HepG2 (cell line): Measurements from ENCODE around the gene PRR5L.

ENCODE experiments used
- CHD2 ChIP-seq: IDR thresholded peaks from 2 replicates; pipeline ENCODE4 v1.6.1; 2011; ENCODE audit warnings: low read depth, low read length, improper control_type of control experiment
- CREM ChIP-seq, 2 experiments: sonication (generic) in 1 of 2; formaldehyde crosslinking in 1 of 2; IDR thresholded peaks; 2 replicates each; pipeline versions ENCODE4 v1.4.0 to v1.6.1; 2016 to 2020; ENCODE audit warnings: antibody characterized with exemption in 1 of 2, mild to moderate bottlenecking in 1 of 2, missing genetic modification reagents in 1 of 2
- FOSL1 ChIP-seq: sonication (generic); formaldehyde crosslinking; IDR thresholded peaks from 2 replicates; pipeline ENCODE4 v1.9.0; 2021; ENCODE audit warnings: missing genetic modification reagents, borderline replicate concordance
- MAFF ChIP-seq: IDR thresholded peaks from 2 replicates; pipeline ENCODE4 v1.6.1; 2011; ENCODE audit warnings: low read depth, low read length, improper control_type of control experiment
- ZNF274 ChIP-seq: sonication (generic); formaldehyde crosslinking; IDR thresholded peaks from 2 replicates; pipeline ENCODE4 v1.5.1; 2020; ENCODE audit warnings: mild to moderate bottlenecking, missing genetic modification reagents
- TF ChIP-seq, protein P1 (sequence below): sonication (generic); formaldehyde crosslinking; conservative IDR thresholded peaks from 2 replicates; pipeline ENCODE4 v1.4.0; 2020; ENCODE audit warnings: missing genetic modification reagents
- TF ChIP-seq, protein P2 (sequence below): sonication (generic); formaldehyde crosslinking; IDR thresholded peaks from 2 replicates; pipeline ENCODE4 v1.4.0; 2020; ENCODE audit warnings: missing genetic modification reagents, low read depth, mild to moderate bottlenecking, borderline replicate concordance
- TF ChIP-seq, protein P3 (sequence below): sonication (generic); formaldehyde crosslinking; IDR thresholded peaks from 2 replicates; pipeline ENCODE4 v1.5.0; 2020; ENCODE audit warnings: mild to moderate bottlenecking, missing genetic modification reagents, moderate library complexity

DNA sequence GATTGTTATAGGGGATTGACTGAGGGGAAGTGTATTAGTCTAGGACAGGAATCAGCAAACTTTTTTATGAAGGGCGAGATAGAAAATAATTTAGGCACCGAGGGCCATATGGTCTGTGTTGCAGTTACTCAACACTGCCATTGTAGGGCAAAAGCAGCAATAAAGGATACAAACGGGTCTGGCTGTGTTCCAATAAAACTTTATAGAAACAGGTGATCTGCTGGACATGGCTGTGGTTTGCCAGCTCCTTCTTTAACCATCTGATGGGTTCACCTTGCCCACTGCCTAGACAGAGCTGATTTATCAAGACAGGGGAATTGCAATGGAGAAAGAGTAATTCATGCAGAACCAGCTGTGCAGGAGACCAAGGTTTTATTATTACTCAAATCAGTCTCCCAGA is 20.0 kb downstream of the PRR5L start:
- TF ChIP-seq, protein P1, sequence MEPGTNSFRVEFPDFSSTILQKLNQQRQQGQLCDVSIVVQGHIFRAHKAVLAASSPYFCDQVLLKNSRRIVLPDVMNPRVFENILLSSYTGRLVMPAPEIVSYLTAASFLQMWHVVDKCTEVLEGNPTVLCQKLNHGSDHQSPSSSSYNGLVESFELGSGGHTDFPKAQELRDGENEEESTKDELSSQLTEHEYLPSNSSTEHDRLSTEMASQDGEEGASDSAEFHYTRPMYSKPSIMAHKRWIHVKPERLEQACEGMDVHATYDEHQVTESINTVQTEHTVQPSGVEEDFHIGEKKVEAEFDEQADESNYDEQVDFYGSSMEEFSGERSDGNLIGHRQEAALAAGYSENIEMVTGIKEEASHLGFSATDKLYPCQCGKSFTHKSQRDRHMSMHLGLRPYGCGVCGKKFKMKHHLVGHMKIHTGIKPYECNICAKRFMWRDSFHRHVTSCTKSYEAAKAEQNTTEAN (CRISPR knock-in tag): no peak
- TF ChIP-seq FOSL1 (CRISPR knock-in tag) (no peak), MAFF (no peak), CREM (IDR thresholded peaks at IDR 0.05) (no peak), CREM (CRISPR knock-in tag; IDR thresholded peaks at IDR 0.05) (no peak), ZNF274 (CRISPR knock-in tag) (no peak), CHD2 (no peak)
- TF ChIP-seq, protein P2, sequence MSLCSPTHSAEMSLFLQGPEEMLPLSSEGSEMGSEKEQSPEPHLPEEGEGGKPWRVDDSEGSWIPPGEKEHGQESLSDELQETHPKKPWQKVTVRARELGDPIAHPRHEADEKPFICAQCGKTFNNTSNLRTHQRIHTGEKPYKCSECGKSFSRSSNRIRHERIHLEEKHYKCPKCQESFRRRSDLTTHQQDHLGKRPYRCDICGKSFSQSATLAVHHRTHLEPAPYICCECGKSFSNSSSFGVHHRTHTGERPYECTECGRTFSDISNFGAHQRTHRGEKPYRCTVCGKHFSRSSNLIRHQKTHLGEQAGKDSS: no peak
- TF ChIP-seq, protein P3, sequence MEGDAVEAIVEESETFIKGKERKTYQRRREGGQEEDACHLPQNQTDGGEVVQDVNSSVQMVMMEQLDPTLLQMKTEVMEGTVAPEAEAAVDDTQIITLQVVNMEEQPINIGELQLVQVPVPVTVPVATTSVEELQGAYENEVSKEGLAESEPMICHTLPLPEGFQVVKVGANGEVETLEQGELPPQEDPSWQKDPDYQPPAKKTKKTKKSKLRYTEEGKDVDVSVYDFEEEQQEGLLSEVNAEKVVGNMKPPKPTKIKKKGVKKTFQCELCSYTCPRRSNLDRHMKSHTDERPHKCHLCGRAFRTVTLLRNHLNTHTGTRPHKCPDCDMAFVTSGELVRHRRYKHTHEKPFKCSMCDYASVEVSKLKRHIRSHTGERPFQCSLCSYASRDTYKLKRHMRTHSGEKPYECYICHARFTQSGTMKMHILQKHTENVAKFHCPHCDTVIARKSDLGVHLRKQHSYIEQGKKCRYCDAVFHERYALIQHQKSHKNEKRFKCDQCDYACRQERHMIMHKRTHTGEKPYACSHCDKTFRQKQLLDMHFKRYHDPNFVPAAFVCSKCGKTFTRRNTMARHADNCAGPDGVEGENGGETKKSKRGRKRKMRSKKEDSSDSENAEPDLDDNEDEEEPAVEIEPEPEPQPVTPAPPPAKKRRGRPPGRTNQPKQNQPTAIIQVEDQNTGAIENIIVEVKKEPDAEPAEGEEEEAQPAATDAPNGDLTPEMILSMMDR (CRISPR knock-in tag): no peak
